Gastroesophageal sphincter (tissue), 4 donors: ENCODE data around the gene TRPC4AP. TPM values are rescaled to one million over a fixed set of nuclear protein-coding genes. Genes with fewer than 3 reads are reported as not detected.
"Not testable (repeated sequence)": the region's sequence is repeated elsewhere in the genome, so short reads cannot be mapped to it uniquely, and the experiment has no call there.

Experiments used
- ATAC-seq: fragments of 150-250 bp; one replicate; pipeline ENCODE4 v1.9.1; 2016; ENCODE audit warnings: mild to moderate bottlenecking, moderate library complexity
- H3K27ac ChIP-seq, 4 donors: fragments of 200-600 bp; sonication (generic) in 3 of 4; 1 replicate in 3 of 4; 2 replicates in 1 of 4; pipeline ENCODE4 v1.5.1; 2016 to 2019
- H3K27me3 ChIP-seq: fragments of 200-600 bp; sonication (generic); one replicate; pipeline ENCODE4 v1.5.1; 2019
- H3K36me3 ChIP-seq, 2 donors: fragments of 200-600 bp; sonication (generic); one replicate each; pipeline ENCODE4 v1.5.1; 2019; ENCODE audit warnings: control low read depth in 1 of 2
- H3K4me1 ChIP-seq, 3 donors: fragments of 200-600 bp; sonication (generic); 1 replicate in 2 of 3; 2 replicates in 1 of 3; pipeline ENCODE4 v1.5.1; 2016 to 2019; ENCODE audit warnings: control low read depth in 2 of 3
- H3K4me3 ChIP-seq, 2 donors: fragments of 200-600 bp; sonication (generic); one replicate each; pipeline ENCODE4 v1.5.1; 2019; ENCODE audit warnings: mild to moderate bottlenecking in 1 of 2, moderate library complexity in 1 of 2
- H3K9me3 ChIP-seq, 3 donors: fragments of 200-600 bp; sonication (generic); one replicate each; pipeline ENCODE4 v1.5.1; 2017 to 2019; ENCODE audit warnings: control low read depth in 2 of 3
- EP300 ChIP-seq: sonication (generic); formaldehyde crosslinking; IDR thresholded peaks from one replicate; pipeline ENCODE4 v1.6.1; 2017; ENCODE audit warnings: antibody characterized with exemption, mild to moderate bottlenecking
- POLR2A ChIP-seq, 2 donors: fragments of 450-650 bp; IDR thresholded peaks; one replicate each; pipeline ENCODE4 v1.6.1; 2017; ENCODE audit warnings: antibody characterized with exemption in 2 of 2, mild to moderate bottlenecking in 2 of 2, moderate library complexity in 1 of 2
- POLR2AphosphoS5 ChIP-seq: sonication (generic); formaldehyde crosslinking; IDR thresholded peaks from one replicate; pipeline ENCODE4 v1.6.1; 2017; ENCODE audit warnings: antibody characterized with exemption
- WGBS, 2 donors: methylation state at CpG; one replicate each; pipeline ENCODE4 v1.1.5; 2018; ENCODE audit warnings: low coverage in 1 of 2; 5-methylcytosine and 5-hydroxymethylcytosine counted together
- total RNA-seq, 4 donors: library from RNA; depleted of rRNA; stranded (reverse); fragments of >200 nt; gene quantifications; one replicate each; pipeline ENCODE4 v1.1.0, GENCODE V29; 2016
- TF ChIP-seq, protein P1 (sequence below), 4 experiments: fragments of 200-600 bp in 2 of 4; fragments of 450-650 bp in 2 of 4; sonication (generic) in 1 of 4; IDR thresholded peaks; one replicate each; pipeline ENCODE4 v1.5.1; 2017 to 2019; ENCODE audit warnings: antibody characterized with exemption in 4 of 4, mild to moderate bottlenecking in 2 of 4, moderate library complexity in 2 of 4

The TRPC4AP gene
- total RNA-seq, 4 donors from 2014 or later: 47.5 to 57.1 (median 52.4) TPM

DNA sequence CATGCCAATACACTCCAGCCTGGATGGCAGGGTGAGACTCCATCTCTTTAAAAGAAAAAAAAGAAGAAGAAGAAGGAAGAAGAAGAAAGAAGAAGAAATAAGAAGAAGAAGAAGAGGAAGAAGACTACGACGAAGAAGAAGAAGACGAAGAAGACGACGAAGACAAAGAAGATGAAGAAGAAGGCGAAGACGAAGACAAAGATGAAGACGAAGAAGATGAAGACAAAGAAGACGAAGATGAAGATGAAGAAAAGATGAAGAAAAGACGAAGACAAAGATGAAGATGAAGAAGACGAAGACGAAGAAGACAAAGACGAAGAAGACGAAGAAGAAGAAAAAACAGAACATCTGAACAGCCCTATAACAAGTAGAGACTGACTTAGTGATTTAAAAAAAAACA, 33.0 kb downstream of the TRPC4AP start:
- no peak overlapping the region for H3K4me3 ChIP-seq
- no peak overlapping the region for H3K27ac ChIP-seq
- H3K9me3 ChIP-seq: no peaks in the 10 kb centered on the region
- TF ChIP-seq EP300: no peak
- TF ChIP-seq, protein P1, sequence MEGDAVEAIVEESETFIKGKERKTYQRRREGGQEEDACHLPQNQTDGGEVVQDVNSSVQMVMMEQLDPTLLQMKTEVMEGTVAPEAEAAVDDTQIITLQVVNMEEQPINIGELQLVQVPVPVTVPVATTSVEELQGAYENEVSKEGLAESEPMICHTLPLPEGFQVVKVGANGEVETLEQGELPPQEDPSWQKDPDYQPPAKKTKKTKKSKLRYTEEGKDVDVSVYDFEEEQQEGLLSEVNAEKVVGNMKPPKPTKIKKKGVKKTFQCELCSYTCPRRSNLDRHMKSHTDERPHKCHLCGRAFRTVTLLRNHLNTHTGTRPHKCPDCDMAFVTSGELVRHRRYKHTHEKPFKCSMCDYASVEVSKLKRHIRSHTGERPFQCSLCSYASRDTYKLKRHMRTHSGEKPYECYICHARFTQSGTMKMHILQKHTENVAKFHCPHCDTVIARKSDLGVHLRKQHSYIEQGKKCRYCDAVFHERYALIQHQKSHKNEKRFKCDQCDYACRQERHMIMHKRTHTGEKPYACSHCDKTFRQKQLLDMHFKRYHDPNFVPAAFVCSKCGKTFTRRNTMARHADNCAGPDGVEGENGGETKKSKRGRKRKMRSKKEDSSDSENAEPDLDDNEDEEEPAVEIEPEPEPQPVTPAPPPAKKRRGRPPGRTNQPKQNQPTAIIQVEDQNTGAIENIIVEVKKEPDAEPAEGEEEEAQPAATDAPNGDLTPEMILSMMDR (IDR thresholded peaks at IDR 0.05): no peak
- no peak for TF ChIP-seq POLR2AphosphoS5
- no peak for TF ChIP-seq POLR2A (IDR thresholded peaks at IDR 0.05)
- H3K27me3 ChIP-seq: no peaks in the 10 kb centered on the region
- peaks cover 0 to 21% (median 0%) of the 10 kb centered on the region in 3 donors for H3K4me1 ChIP-seq
- no peak for ATAC-seq
- WGBS, 2 donors: 84 to 99% methylated on average over 11 to 13 of the region's 14 CpGs
- H3K36me3 ChIP-seq: peaks cover 0 to 34% of the 10 kb centered on the region in 2 donors

DNA sequence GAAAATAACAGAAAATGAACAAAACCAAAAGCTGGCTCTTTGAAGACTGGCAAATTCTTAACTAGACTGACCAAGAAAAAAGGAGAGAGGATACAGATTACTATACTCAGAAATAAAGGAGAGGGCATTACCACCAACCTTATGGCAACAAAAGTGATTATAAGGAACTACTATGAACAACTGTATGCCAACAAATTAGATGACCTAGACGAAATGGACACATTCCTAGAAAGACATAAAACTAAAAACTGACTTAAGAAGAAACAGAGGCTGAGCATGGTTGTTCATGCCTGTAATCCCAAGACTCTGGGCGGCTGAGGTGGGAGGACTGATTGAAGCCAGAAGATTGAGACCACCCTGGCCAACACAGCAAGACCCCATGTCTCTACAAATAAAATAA, 33.5 kb downstream of the TRPC4AP start:
- Histone ChIP-seq H3K9me3 (no peaks in the 10 kb centered on the region), H3K4me3 (no peak overlapping the region), H3K27me3 (no peaks in the 10 kb centered on the region), H3K36me3 (peaks cover 0 to 39% of the 10 kb centered on the region in 2 donors), H3K4me1 (peaks cover 0 to 19% (median 0%) of the 10 kb centered on the region in 3 donors), H3K27ac (no peak overlapping the region)
- ATAC-seq: no peak
- TF ChIP-seq POLR2AphosphoS5: no peak
- 100% methylated on average over 2 of the region's 2 CpGs for WGBS, 2 donors

DNA sequence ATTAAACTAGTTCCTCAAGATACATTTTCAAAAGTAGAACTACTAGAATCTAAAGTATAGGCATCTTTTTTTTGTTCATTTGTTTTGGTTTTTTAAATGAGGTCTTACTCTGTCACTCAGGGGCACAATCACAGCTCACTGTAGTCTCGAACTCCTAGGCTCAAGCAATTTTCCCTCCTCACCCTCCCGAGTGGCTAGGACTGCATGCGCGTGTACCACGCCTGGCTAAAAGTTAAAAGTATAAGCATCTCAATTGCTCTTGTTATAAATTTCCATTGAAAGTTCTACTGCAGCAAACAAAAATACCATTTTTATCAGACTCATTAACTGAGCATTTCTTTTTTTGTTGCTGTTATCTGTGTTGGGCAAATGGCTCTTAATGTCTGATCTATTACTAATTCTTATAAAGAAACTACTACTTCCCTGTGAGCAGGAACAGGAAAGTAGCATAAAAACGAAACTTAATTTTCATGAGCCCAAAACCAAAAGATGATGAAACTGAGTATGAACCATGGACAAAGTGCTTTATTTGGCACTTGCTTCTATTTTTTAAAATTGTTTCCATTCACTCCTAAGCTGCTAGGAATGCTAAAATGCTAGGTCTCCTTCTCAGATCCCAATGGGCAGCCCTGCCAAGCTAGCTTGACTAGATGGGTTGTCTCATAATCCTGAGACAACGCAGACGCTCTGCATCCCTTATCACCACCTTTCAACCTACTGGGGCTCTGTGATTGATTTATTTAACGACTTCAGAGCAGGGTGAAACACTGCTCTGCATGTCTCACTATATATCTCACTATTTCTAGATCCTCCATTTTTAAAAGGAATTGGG, 36.9 kb downstream of the TRPC4AP start:
- WGBS, 2 donors: 46 to 88% methylated on average over 6 to 9 of the region's 9 CpGs
- H3K27me3 ChIP-seq: no peaks in the 10 kb centered on the region
- TF ChIP-seq EP300 (no peak), POLR2A (IDR thresholded peaks at IDR 0.05) (no peak), POLR2AphosphoS5 (no peak)
- TF ChIP-seq, protein P1 (IDR thresholded peaks at IDR 0.05): no peak
- H3K27ac ChIP-seq: no peak overlapping the region
- H3K9me3 ChIP-seq: no peaks in the 10 kb centered on the region
- ATAC-seq: no peak
- H3K4me3 ChIP-seq: no peak overlapping the region
- peaks cover 0 to 34% of the 10 kb centered on the region in 2 donors for H3K36me3 ChIP-seq
- peaks cover 0 to 8% (median 0%) of the 10 kb centered on the region in 3 donors for H3K4me1 ChIP-seq

DNA sequence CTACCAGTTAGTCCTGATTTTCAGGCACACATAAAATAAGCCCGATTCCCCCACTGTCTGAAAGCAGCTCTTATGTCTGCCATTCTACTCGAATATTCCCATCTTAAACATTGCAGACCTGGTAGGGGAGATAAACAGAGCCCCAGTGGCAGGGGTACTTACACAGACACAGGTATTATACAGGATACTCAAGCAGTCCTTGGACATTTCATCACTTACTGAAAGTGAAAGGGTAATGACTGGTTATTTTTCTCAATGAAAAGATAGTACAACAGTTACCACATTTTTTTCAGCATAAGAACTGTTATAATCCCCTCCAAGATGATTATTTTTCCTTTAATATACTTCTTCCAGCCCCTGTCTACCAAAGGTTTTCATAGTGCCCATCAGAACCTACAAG, 37.8 kb downstream of the TRPC4AP start:
- Histone ChIP-seq H3K27ac (no peak overlapping the region), H3K36me3 (peaks cover 3 to 43% of the 10 kb centered on the region in 2 donors), H3K4me3 (no peak overlapping the region), H3K4me1 (peaks cover 0 to 8% (median 0%) of the 10 kb centered on the region in 3 donors), H3K9me3 (no peaks in the 10 kb centered on the region), H3K27me3 (no peaks in the 10 kb centered on the region)
- no peak for ATAC-seq
- 90 to 100% methylated on average over 2 of the region's 2 CpGs for WGBS, 2 donors
- no peak for TF ChIP-seq POLR2A (IDR thresholded peaks at IDR 0.05)
- TF ChIP-seq, protein P1 (IDR thresholded peaks at IDR 0.05): no peak
- TF ChIP-seq EP300: no peak
- no peak for TF ChIP-seq POLR2AphosphoS5

GRCh38 chr20:35052616-35053015, 40.0 kb downstream of the TRPC4AP start:
- H3K36me3 ChIP-seq: peaks cover 4 to 65% of the 10 kb centered on the region in 2 donors
- 75 to 95% methylated on average over 1 to 5 of the region's 5 CpGs for WGBS, 2 donors
- ATAC-seq, H3K9me3 ChIP-seq, H3K27ac ChIP-seq, H3K4me3 ChIP-seq, H3K4me1 ChIP-seq, H3K27me3 ChIP-seq: not testable (repeated sequence)

DNA sequence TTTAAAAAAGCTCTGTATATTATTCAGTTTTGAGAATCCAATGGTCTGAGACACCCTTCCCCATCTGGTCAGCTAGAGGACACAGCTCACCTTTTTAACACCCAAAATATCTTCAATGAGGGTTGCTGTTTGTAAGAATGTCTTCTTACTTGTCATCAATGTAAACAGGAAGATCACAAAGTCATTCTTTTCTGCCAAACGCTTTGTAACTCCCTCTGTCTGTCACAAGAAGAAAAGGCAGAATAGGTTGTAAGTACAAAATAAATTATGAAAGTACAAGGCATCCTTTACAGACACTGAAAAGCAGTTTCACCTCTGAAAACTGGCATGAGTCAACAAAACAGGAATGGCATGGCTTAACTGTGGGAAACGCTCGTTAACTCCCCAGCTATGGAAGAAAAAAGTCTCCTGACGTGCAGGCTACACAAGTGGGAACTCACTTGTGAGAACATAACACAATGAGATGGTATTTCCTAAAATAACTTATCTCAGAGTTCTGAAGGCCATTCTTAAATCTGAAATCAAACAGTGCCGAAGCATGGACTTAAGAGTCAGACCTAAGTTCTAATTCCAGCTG, 42.7 kb downstream of the TRPC4AP start:
- H3K27ac ChIP-seq: no peak overlapping the region
- ATAC-seq: no peak
- peaks cover 0 to 6% (median 0%) of the 10 kb centered on the region in 3 donors for H3K4me1 ChIP-seq
- 75 to 84% methylated on average over 2 to 5 of the region's 5 CpGs for WGBS, 2 donors
- no peaks in the 10 kb centered on the region for H3K27me3 ChIP-seq
- H3K36me3 ChIP-seq: peaks cover 4 to 72% of the 10 kb centered on the region in 2 donors
- H3K9me3 ChIP-seq: no peaks in the 10 kb centered on the region
- no peak overlapping the region for H3K4me3 ChIP-seq
- TF ChIP-seq POLR2A (IDR thresholded peaks at IDR 0.05): no peak
- TF ChIP-seq, protein P1 (IDR thresholded peaks at IDR 0.05): no peak
- TF ChIP-seq EP300: no peak
- TF ChIP-seq POLR2AphosphoS5: no peak
